Lower leg skin (tissue), 3 donors: ENCODE measurements around the gene DRAXIN.

Source experiments
- POLR2A ChIP-seq, 2 donors: fragments of 450-650 bp; IDR thresholded peaks; one replicate each; pipeline ENCODE4 v1.6.1; 2016 to 2017; ENCODE audit warnings: antibody characterized with exemption in 2 of 2, mild to moderate bottlenecking in 1 of 2, moderate library complexity in 1 of 2
- TF ChIP-seq, protein P1 (sequence below), 3 donors: fragments of 450-650 bp; IDR thresholded peaks; one replicate each; pipeline ENCODE4 v1.5.1; 2016; ENCODE audit warnings: antibody characterized with exemption in 3 of 3, mild to moderate bottlenecking in 3 of 3, moderate library complexity in 2 of 3

DNA sequence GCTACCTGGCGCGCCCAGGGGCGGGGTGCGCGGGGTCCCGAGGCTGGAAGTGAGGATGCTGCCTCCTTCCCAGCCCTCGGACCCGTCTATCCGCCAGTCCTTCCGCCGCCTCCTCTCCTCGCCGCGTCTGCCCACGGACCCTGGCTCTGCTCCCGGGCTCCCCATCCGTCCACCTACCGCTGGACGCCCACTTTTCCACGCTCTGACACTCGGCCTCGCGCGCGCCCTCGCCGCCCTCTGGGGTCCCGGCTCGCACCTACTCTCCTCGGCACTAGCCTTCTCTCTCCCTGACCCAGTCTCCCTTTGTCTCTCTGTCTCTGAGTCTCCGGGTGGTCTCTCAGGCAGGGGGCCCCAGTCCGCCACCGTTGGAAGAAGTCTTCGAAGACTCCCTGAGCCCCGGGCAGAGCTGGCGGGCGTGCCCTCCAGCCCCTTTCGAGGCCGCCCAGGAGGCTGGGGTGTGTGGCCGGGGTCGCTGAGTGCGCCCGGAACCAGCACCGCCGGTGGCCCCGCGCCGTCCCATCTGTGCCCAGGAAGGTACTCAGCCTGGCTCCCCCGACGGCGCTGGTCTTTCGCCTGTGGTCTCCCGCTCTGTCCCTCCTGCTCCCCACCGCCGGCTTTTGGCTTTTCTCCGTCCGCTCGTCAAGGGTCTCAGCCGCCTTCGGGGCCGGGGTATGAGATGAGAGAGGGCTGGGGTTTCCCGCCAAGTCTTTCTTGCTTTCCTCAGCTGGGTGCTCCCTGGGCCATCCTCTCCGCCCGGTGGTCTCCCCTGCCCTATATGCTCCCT lies 610 bp downstream of the DRAXIN start:
- TF ChIP-seq, protein P1, sequence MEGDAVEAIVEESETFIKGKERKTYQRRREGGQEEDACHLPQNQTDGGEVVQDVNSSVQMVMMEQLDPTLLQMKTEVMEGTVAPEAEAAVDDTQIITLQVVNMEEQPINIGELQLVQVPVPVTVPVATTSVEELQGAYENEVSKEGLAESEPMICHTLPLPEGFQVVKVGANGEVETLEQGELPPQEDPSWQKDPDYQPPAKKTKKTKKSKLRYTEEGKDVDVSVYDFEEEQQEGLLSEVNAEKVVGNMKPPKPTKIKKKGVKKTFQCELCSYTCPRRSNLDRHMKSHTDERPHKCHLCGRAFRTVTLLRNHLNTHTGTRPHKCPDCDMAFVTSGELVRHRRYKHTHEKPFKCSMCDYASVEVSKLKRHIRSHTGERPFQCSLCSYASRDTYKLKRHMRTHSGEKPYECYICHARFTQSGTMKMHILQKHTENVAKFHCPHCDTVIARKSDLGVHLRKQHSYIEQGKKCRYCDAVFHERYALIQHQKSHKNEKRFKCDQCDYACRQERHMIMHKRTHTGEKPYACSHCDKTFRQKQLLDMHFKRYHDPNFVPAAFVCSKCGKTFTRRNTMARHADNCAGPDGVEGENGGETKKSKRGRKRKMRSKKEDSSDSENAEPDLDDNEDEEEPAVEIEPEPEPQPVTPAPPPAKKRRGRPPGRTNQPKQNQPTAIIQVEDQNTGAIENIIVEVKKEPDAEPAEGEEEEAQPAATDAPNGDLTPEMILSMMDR (IDR thresholded peaks at IDR 0.05) = no peak
- no peak for TF ChIP-seq POLR2A (IDR thresholded peaks at IDR 0.05)
